Right ventricle myocardium inferior (tissue), 1 donor: ENCODE measurements around the gene ABO. TPM values are rescaled to one million over a fixed set of nuclear protein-coding genes. Genes with fewer than 3 reads are reported as not detected.
"Not testable (repeated sequence)": the region's sequence is repeated elsewhere in the genome, so short reads cannot be mapped to it uniquely, and the experiment has no call there.

Experiments
- ATAC-seq: fragments of 200-7000 bp; cut with Tn5 transposase; one replicate; pipeline ENCODE4 v1.9.1; 2020; ENCODE audit warnings: mild to moderate bottlenecking, moderate library complexity
- DNase-seq: peaks from one replicate; pipeline ENCODE4 v3.0.0; 2021; ENCODE audit errors: missing footprints
- intact Hi-C: fragments of 100-400 bp; cut with DNase I; formaldehyde crosslinking; loops from one replicate; pipeline ENCODE4 v1.11.0; 2022
- total RNA-seq: library from RNA; stranded (reverse); fragmentation: NEBNext Ultra II Directional; extraction: Animal tissue kit (Norgen Biotek cat#: 25700); gene quantifications from one replicate; pipeline ENCODE4 v1.2.1, GENCODE V29; 2021
- donor health status: DM: no; HTN: yes; CAD: no; lungs with severe emphysema.

The ABO gene
- total RNA-seq, 1 donor from 2014 or later = 1.5 TPM

GRCh38 chr9:133217333-133217988 lies 57.5 kb downstream of the ABO start:
- DNase-seq, ATAC-seq, intact Hi-C loops: not testable (repeated sequence)

- ATAC-seq, DNase-seq, intact Hi-C loops: not testable (repeated sequence)
Measured at GRCh38 chr9:133214276-133214675, 60.7 kb downstream of the ABO start.

- no peak for ATAC-seq
- intact Hi-C loops = no loop called here
- DNase-seq = no peak
Measured at GRCh38 chr9:133210609-133211008, 64.4 kb downstream of the ABO start.

- ATAC-seq = no peak
- intact Hi-C loops = no loop called here
- DNase-seq = no peak
Measured at GRCh38 chr9:133210202-133210532, 64.8 kb downstream of the ABO start.

- DNase-seq, ATAC-seq: not testable (repeated sequence)
Measured at GRCh38 chr9:133209327-133210201, 65.4 kb downstream of the ABO start.

GRCh38 chr9:133208880-133209300 lies 66.1 kb downstream of the ABO start, which contains the start of gene OBP2B:
Gene OBP2B (minus strand): TSS chr9:133209250. CDS start chr9:133209199, 51 bp downstream.
- intact Hi-C loops, DNase-seq, ATAC-seq: not testable (repeated sequence)

More at GRCh38 chr9:133209327-133210201, 65.4 kb downstream of the ABO start:
- intact Hi-C loops = not testable (repeated sequence)

GRCh38 chr9:133208171-133208879 lies 66.7 kb downstream of the ABO start:
- DNase-seq, ATAC-seq, intact Hi-C loops: not testable (repeated sequence)

GRCh38 chr9:133207540-133208170 lies 67.3 kb downstream of the ABO start:
- DNase-seq (no peak), ATAC-seq (no peak)
- intact Hi-C loops = no loop called here

- DNase-seq (no peak), ATAC-seq (no peak)
- intact Hi-C loops = no loop called here
Measured at GRCh38 chr9:133207021-133207531, 67.9 kb downstream of the ABO start.

- ATAC-seq = no peak
- no peak for DNase-seq
- intact Hi-C loops = no loop called here
Measured at GRCh38 chr9:133205996-133206931, 68.7 kb downstream of the ABO start.

- DNase-seq, intact Hi-C loops, ATAC-seq: not testable (repeated sequence)
Measured at GRCh38 chr9:133205481-133205887, 69.5 kb downstream of the ABO start.

Other genes with a start within 250 kb of the ABO start
- gene GTF3C5, start 244.2 kb downstream of the ABO start, total RNA-seq = 58.0 TPM
- gene CEL, start 213.2 kb downstream of the ABO start, total RNA-seq = 7.7 TPM
- gene RALGDS, start 154.0 kb downstream of the ABO start, total RNA-seq = 33.7 TPM
- 8.2 TPM for gene GBGT1, start 111.3 kb downstream of the ABO start, total RNA-seq
- not detected for gene OBP2B, start 66.0 kb downstream of the ABO start, total RNA-seq
- gene SURF6, start 61.0 kb upstream of the ABO start, total RNA-seq = 13.4 TPM
- 20.8 TPM for gene MED22, start 72.9 kb upstream of the ABO start, total RNA-seq
- 977 TPM for gene RPL7A, start 73.0 kb upstream of the ABO start, total RNA-seq
- gene SURF1, start 81.3 kb upstream of the ABO start, total RNA-seq = 62.6 TPM
- gene SURF2, start 81.3 kb upstream of the ABO start, total RNA-seq = 13.2 TPM
- 68.4 TPM for gene SURF4, start 100.9 kb upstream of the ABO start, total RNA-seq
- gene STKLD1, start 101.2 kb upstream of the ABO start, total RNA-seq = 0.27 TPM
- 18.7 TPM for gene REXO4, start 142.8 kb upstream of the ABO start, total RNA-seq
- gene ADAMTS13, start 147.2 kb upstream of the ABO start, total RNA-seq = 3.6 TPM
- gene CACFD1, start 184.8 kb upstream of the ABO start, total RNA-seq = 13.9 TPM
- 2.7 TPM for gene SLC2A6, start 203.9 kb upstream of the ABO start, total RNA-seq
- gene MYMK, start 249.8 kb upstream of the ABO start, total RNA-seq = not detected